GM23338 (cell line): ENCODE measurements around the gene SCYGR8. TPM values are rescaled to one million over a fixed set of nuclear protein-coding genes. Genes with fewer than 3 reads are reported as not detected.

ENCODE experiments used
- ATAC-seq: fragments of 200-7000 bp; cut with Tn5 transposase; 3 replicates; pipeline ENCODE4 v1.9.1; 2020
- DNase-seq: peaks from one replicate; pipeline ENCODE4 v3.0.0-alpha.2; 2015; ENCODE audit warnings: low spot score
- H2AFZ ChIP-seq: fragments of 200-600 bp; sonication (generic); 2 replicates; pipeline ENCODE4 v1.8.0; 2016; ENCODE audit warnings: antibody characterized with exemption, mild to moderate bottlenecking, moderate library complexity
- H3F3A ChIP-seq: fragments of 200-600 bp; sonication (generic); replicated peaks from 2 replicates; pipeline ENCODE4 v1.8.0; 2017; ENCODE audit warnings: antibody characterized with exemption, mixed run types, low read depth
- H3K27ac ChIP-seq: fragments of 200-600 bp; sonication (generic); 2 replicates; pipeline ENCODE4 v1.6.1; 2016; ENCODE audit warnings: low read depth
- H3K27me3 ChIP-seq: fragments of 200-600 bp; sonication (generic); 2 replicates; pipeline ENCODE4 v1.8.0; 2016; ENCODE audit warnings: mild to moderate bottlenecking, mixed run types, moderate library complexity; ENCODE audit not compliant: insufficient read depth
- H3K36me3 ChIP-seq: fragments of 200-600 bp; sonication (generic); 2 replicates; pipeline ENCODE4 v1.8.0; 2016; ENCODE audit warnings: mild to moderate bottlenecking; ENCODE audit not compliant: insufficient read depth
- H3K4me1 ChIP-seq: fragments of 200-600 bp; sonication (generic); 2 replicates; pipeline ENCODE4 v1.8.0; 2016; ENCODE audit warnings: mild to moderate bottlenecking, moderate library complexity; ENCODE audit not compliant: insufficient read depth
- H3K4me2 ChIP-seq: fragments of 200-600 bp; sonication (generic); 2 replicates; pipeline ENCODE4 v1.7.1; 2017; ENCODE audit warnings: mixed run types
- H3K4me3 ChIP-seq: fragments of 200-600 bp; sonication (generic); 2 replicates; pipeline ENCODE4 v1.6.1; 2016; ENCODE audit warnings: mixed run types
- H3K79me2 ChIP-seq: fragments of 200-600 bp; sonication (generic); replicated peaks from 2 replicates; pipeline ENCODE4 v1.8.0; 2017; ENCODE audit warnings: mild to moderate bottlenecking; ENCODE audit not compliant: insufficient read depth
- H3K9me2 ChIP-seq: fragments of 200-600 bp; sonication (generic); 2 replicates; pipeline ENCODE4 v1.8.0; 2017; ENCODE audit not compliant: insufficient read depth
- H4K20me1 ChIP-seq: fragments of 200-600 bp; sonication (generic); replicated peaks from 2 replicates; pipeline ENCODE4 v1.8.0; 2017; ENCODE audit warnings: mild to moderate bottlenecking; ENCODE audit not compliant: insufficient read depth
- H3K27ac Mint-ChIP-seq: 2 replicates; pipeline ENCODE4 v1.8.0; 2020; ENCODE audit warnings: inconsistent platforms, mild to moderate bottlenecking, moderate library complexity, mixed read lengths
- H3K27me3 Mint-ChIP-seq: 3 replicates; pipeline ENCODE4 v1.8.0; 2022; ENCODE audit warnings: low read depth, mild to moderate bottlenecking, moderate library complexity, mixed read lengths, inconsistent platforms; ENCODE audit not compliant: insufficient read depth, poor library complexity
- H3K36me3 Mint-ChIP-seq: 3 replicates; pipeline ENCODE4 v1.8.0; 2021; ENCODE audit warnings: low read depth, mild to moderate bottlenecking, inconsistent platforms, moderate library complexity, mixed read lengths
- H3K4me1 Mint-ChIP-seq: 3 replicates; pipeline ENCODE4 v1.8.0; 2020; ENCODE audit warnings: mild to moderate bottlenecking, inconsistent platforms, mixed read lengths
- H3K4me3 Mint-ChIP-seq: 3 replicates; pipeline ENCODE4 v1.8.0; 2021; ENCODE audit warnings: moderate library complexity, mild to moderate bottlenecking, inconsistent platforms, mixed read lengths
- H3K9me3 Mint-ChIP-seq: 3 replicates; pipeline ENCODE4 v1.8.0; 2020; ENCODE audit warnings: moderate library complexity, mild to moderate bottlenecking, inconsistent platforms, mixed read lengths
- CTCF ChIP-seq, 2 experiments: fragments of 200-600 bp in 1 of 2; sonication (generic) in 1 of 2; conservative IDR thresholded peaks; 2 replicates each; pipeline versions ENCODE4 v1.5.1 to v1.6.1; 2016 to 2017; ENCODE audit warnings: antibody characterized with exemption in 2 of 2, low read depth in 2 of 2, mild to moderate bottlenecking in 2 of 2, moderate library complexity in 1 of 2
- EZH2 ChIP-seq: fragments of 200-600 bp; sonication (generic); IDR thresholded peaks from one replicate; pipeline ENCODE4 v1.8.0; 2017; ENCODE audit warnings: antibody characterized with exemption, mild to moderate bottlenecking, low read depth; ENCODE audit not compliant: unreplicated experiment
- EZH2phosphoT487 ChIP-seq: fragments of 200-600 bp; sonication (generic); IDR thresholded peaks from one replicate; pipeline ENCODE4 v1.8.1; 2018; ENCODE audit warnings: antibody characterized with exemption; ENCODE audit not compliant: unreplicated experiment
- JUNB ChIP-seq: IDR thresholded peaks from one replicate; pipeline ENCODE4 v1.6.1; 2016; ENCODE audit warnings: antibody characterized with exemption; ENCODE audit not compliant: unreplicated experiment
- POLR2AphosphoS5 ChIP-seq: IDR thresholded peaks from 2 replicates; pipeline ENCODE4 v1.6.1; 2016; ENCODE audit warnings: antibody characterized with exemption, low read depth
- REST ChIP-seq: IDR thresholded peaks from one replicate; pipeline ENCODE4 v1.6.1; 2018; ENCODE audit warnings: antibody characterized with exemption; ENCODE audit not compliant: unreplicated experiment
- STAT1 ChIP-seq: IDR thresholded peaks from one replicate; pipeline ENCODE4 v1.6.1; 2016; ENCODE audit warnings: antibody characterized with exemption; ENCODE audit not compliant: unreplicated experiment
- ZNF331 ChIP-seq: fragments of 250-450 bp; sonication (Bioruptor Pico); IDR thresholded peaks from 2 replicates; pipeline ENCODE4 v1.5.0; 2020; ENCODE audit warnings: low read depth, mild to moderate bottlenecking, moderate library complexity
- polyA plus RNA-seq: library from polyadenylated mRNA; unstranded; fragments of >200 nt; fragmentation: Nextera tagmentation; extraction: Ambion mirVana; gene quantifications from 2 replicates; pipeline ENCODE4 v1.2.1, GENCODE V29; 2016
- total RNA-seq: library from RNA; depleted of rRNA; stranded (reverse); fragments of >200 nt; shearing (Covaris generic); gene quantifications from 2 replicates; pipeline ENCODE4 v1.2.3, GENCODE V29; 2014
- TF ChIP-seq, protein P1 (sequence below): fragments of 250-450 bp; sonication (Bioruptor Pico); IDR thresholded peaks from 2 replicates; pipeline ENCODE4 v1.5.0; 2020; ENCODE audit warnings: mild to moderate bottlenecking, moderate library complexity

SCYGR8 gene
- total and polyA plus RNA-seq, 2 experiments from 2014 or later: not detected

GRCh38 chr2:227717687-227718567 is 27.8 kb upstream of the SCYGR8 start, which contains the start of gene SLC19A3:
SLC19A3 (minus strand) TSS chr2:227718028; CDS start chr2:227702318, 15,710 bp downstream.
- Histone ChIP-seq H2AFZ (peak within 1 kb of the TSS; percentile 69), H3K4me3 (peak within 1 kb of the TSS; percentile 58), H3F3A (no peaks in the 10 kb centered on the region), H4K20me1 (no peaks in the 10 kb centered on the region), H3K27ac (no peak within 1 kb of the TSS), H3K36me3 (no peaks in the 10 kb centered on the region), H3K27me3 (no peaks in the 10 kb centered on the region), H3K9me2 (no peaks in the 10 kb centered on the region), H3K79me2 (no peaks in the 10 kb centered on the region; the same call in 1 of the 2 replicates), H3K4me2 (peak within 1 kb of the TSS; percentile 81), H3K4me1 (peaks cover 24% of the 10 kb centered on the region)
- Mint-ChIP-seq H3K4me1 (peaks cover 21% of the 10 kb centered on the region), H3K27me3 (peaks cover 2% of the 10 kb centered on the region), H3K27ac (no peak within 1 kb of the TSS), H3K36me3 (no peaks in the 10 kb centered on the region), H3K4me3 (peak within 1 kb of the TSS; percentile 82), H3K9me3 (no peaks in the 10 kb centered on the region)
- DNase-seq (peak; percentile 95), ATAC-seq (peak; percentile 97)
- peak; percentile 63; the same call in 1 of the 2 replicates for TF ChIP-seq POLR2AphosphoS5
- TF ChIP-seq JUNB: no peak

GRCh38 chr2:227719641-227720040 is 26.1 kb upstream of the SCYGR8 start:
- no peaks in the 10 kb centered on the region for H3K36me3 Mint-ChIP-seq
- H3K4me3 ChIP-seq: no peak overlapping the region
- TF ChIP-seq EZH2phosphoT487: no peak
- no peak for TF ChIP-seq REST
- TF ChIP-seq CTCF (conservative IDR thresholded peaks at IDR 0.05; ENCODE audit: low read depth in 2 of 2): no peak
- no peak for TF ChIP-seq EZH2
- no peak for TF ChIP-seq ZNF331 (CRISPR knock-in tag)
- TF ChIP-seq STAT1: no peak
- TF ChIP-seq JUNB: no peak
- TF ChIP-seq, protein P1, sequence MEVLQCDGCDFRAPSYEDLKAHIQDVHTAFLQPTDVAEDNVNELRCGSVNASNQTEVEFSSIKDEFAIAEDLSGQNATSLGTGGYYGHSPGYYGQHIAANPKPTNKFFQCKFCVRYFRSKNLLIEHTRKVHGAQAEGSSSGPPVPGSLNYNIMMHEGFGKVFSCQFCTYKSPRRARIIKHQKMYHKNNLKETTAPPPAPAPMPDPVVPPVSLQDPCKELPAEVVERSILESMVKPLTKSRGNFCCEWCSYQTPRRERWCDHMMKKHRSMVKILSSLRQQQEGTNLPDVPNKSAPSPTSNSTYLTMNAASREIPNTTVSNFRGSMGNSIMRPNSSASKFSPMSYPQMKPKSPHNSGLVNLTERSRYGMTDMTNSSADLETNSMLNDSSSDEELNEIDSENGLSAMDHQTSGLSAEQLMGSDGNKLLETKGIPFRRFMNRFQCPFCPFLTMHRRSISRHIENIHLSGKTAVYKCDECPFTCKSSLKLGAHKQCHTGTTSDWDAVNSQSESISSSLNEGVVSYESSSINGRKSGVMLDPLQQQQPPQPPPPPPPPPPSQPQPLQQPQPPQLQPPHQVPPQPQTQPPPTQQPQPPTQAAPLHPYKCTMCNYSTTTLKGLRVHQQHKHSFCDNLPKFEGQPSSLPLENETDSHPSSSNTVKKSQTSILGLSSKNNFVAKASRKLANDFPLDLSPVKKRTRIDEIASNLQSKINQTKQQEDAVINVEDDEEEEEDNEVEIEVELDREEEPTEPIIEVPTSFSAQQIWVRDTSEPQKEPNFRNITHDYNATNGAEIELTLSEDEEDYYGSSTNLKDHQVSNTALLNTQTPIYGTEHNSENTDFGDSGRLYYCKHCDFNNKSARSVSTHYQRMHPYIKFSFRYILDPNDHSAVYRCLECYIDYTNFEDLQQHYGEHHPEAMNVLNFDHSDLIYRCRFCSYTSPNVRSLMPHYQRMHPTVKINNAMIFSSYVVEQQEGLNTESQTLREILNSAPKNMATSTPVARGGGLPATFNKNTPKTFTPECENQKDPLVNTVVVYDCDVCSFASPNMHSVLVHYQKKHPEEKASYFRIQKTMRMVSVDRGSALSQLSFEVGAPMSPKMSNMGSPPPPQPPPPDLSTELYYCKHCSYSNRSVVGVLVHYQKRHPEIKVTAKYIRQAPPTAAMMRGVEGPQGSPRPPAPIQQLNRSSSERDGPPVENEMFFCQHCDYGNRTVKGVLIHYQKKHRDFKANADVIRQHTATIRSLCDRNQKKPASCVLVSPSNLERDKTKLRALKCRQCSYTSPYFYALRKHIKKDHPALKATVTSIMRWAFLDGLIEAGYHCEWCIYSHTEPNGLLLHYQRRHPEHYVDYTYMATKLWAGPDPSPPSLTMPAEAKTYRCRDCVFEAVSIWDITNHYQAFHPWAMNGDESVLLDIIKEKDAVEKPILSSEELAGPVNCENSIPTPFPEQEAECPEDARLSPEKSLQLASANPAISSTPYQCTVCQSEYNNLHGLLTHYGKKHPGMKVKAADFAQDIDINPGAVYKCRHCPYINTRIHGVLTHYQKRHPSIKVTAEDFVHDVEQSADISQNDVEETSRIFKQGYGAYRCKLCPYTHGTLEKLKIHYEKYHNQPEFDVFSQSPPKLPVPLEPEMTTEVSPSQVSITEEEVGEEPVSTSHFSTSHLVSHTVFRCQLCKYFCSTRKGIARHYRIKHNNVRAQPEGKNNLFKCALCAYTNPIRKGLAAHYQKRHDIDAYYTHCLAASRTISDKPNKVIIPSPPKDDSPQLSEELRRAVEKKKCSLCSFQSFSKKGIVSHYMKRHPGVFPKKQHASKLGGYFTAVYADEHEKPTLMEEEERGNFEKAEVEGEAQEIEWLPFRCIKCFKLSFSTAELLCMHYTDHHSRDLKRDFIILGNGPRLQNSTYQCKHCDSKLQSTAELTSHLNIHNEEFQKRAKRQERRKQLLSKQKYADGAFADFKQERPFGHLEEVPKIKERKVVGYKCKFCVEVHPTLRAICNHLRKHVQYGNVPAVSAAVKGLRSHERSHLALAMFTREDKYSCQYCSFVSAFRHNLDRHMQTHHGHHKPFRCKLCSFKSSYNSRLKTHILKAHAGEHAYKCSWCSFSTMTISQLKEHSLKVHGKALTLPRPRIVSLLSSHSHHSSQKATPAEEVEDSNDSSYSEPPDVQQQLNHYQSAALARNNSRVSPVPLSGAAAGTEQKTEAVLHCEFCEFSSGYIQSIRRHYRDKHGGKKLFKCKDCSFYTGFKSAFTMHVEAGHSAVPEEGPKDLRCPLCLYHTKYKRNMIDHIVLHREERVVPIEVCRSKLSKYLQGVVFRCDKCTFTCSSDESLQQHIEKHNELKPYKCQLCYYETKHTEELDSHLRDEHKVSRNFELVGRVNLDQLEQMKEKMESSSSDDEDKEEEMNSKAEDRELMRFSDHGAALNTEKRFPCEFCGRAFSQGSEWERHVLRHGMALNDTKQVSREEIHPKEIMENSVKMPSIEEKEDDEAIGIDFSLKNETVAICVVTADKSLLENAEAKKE (CRISPR knock-in tag): no peak

More at GRCh38 chr2:227719641-227720040, 26.1 kb upstream of the SCYGR8 start:
- Histone ChIP-seq H3K36me3 (no peaks in the 10 kb centered on the region), H3F3A (no peaks in the 10 kb centered on the region), H3K27me3 (no peaks in the 10 kb centered on the region), H3K4me2 (no peak overlapping the region), H3K4me1 (peaks cover 24% of the 10 kb centered on the region), H3K9me2 (no peaks in the 10 kb centered on the region), H2AFZ (no peak overlapping the region), H3K27ac (no peak overlapping the region), H3K79me2 (no peaks in the 10 kb centered on the region), H4K20me1 (no peaks in the 10 kb centered on the region)
- H3K9me3 Mint-ChIP-seq: no peaks in the 10 kb centered on the region
- peaks cover 2% of the 10 kb centered on the region for H3K27me3 Mint-ChIP-seq
- no peak overlapping the region for H3K4me3 Mint-ChIP-seq
- peaks cover 17% of the 10 kb centered on the region for H3K4me1 Mint-ChIP-seq
- no peak overlapping the region for H3K27ac Mint-ChIP-seq
- DNase-seq: no peak
- ATAC-seq: no peak
